Esophagus muscularis mucosa (tissue), 3 donors: Measurements from ENCODE around the gene CBS.
"Not testable (repeated sequence)": the region's sequence is repeated elsewhere in the genome, so short reads cannot be mapped to it uniquely, and the experiment has no call there.

Source experiments
- EP300 ChIP-seq: sonication (generic); formaldehyde crosslinking; IDR thresholded peaks from one replicate; pipeline ENCODE4 v1.6.1; 2017; ENCODE audit warnings: antibody characterized with exemption
- TF ChIP-seq, protein P1 (sequence below), 3 experiments: fragments of 200-600 bp in 2 of 3; fragments of 450-650 bp in 1 of 3; sonication (generic) in 2 of 3; IDR thresholded peaks; one replicate each; pipeline ENCODE4 v1.5.1; 2017 to 2019; ENCODE audit warnings: antibody characterized with exemption in 3 of 3, mild to moderate bottlenecking in 2 of 3, moderate library complexity in 1 of 3

DNA sequence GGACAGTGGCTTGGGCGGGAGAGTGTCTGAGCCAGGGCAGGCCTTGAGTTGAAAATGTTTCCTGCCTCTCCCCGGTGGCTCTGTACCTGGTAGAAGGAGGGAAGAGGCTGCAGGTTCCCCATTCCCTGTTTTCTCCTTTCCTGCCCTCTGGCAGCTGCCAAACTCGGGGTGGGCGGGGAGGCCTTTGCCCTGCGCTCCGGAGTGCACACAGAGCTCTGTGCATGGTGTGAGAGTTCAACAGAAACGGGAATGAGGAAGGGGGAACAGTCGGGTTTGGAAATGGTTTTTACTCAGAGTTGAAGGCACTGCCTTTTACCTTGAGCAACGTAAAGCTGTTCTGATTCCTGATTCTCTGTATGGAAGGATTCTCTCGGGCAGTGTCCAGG lies 37.0 kb downstream of the CBS start:
- TF ChIP-seq, protein P1, sequence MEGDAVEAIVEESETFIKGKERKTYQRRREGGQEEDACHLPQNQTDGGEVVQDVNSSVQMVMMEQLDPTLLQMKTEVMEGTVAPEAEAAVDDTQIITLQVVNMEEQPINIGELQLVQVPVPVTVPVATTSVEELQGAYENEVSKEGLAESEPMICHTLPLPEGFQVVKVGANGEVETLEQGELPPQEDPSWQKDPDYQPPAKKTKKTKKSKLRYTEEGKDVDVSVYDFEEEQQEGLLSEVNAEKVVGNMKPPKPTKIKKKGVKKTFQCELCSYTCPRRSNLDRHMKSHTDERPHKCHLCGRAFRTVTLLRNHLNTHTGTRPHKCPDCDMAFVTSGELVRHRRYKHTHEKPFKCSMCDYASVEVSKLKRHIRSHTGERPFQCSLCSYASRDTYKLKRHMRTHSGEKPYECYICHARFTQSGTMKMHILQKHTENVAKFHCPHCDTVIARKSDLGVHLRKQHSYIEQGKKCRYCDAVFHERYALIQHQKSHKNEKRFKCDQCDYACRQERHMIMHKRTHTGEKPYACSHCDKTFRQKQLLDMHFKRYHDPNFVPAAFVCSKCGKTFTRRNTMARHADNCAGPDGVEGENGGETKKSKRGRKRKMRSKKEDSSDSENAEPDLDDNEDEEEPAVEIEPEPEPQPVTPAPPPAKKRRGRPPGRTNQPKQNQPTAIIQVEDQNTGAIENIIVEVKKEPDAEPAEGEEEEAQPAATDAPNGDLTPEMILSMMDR (IDR thresholded peaks at IDR 0.05), result not testable (repeated sequence)
- not testable (repeated sequence) for TF ChIP-seq EP300
